Psoas muscle (tissue), 8 donors: Measurements from ENCODE around the gene PSMD8. TPM values are rescaled to one million over a fixed set of nuclear protein-coding genes. Genes with fewer than 3 reads are reported as not detected.

ENCODE experiments used
- ATAC-seq, 4 donors: fragments of 200-7000 bp; cut with Tn5 transposase; one replicate each; pipeline ENCODE4 v1.9.1; 2020; ENCODE audit warnings: moderate library complexity in 3 of 4, mild to moderate bottlenecking in 2 of 4
- DNase-seq, 2 donors: peaks; one replicate each; pipeline ENCODE4 v3.0.0-alpha.2; 2020
- H3K27ac ChIP-seq: fragments of 200-600 bp; one replicate; pipeline ENCODE4 v1.8.0; 2022
- H3K27me3 ChIP-seq, 3 donors: fragments of 200-600 bp in 1 of 3; one replicate each; pipeline versions ENCODE4 v1.6.1 to v1.8.0; 2013 to 2022; ENCODE audit warnings: low read length in 2 of 3, mild to moderate bottlenecking in 2 of 3, moderate library complexity in 1 of 3; ENCODE audit not compliant: insufficient read depth in 3 of 3
- H3K36me3 ChIP-seq, 2 donors: fragments of 200-600 bp in 1 of 2; one replicate each; pipeline versions ENCODE4 v1.6.1 to v1.8.0; 2013 to 2022; ENCODE audit warnings: low read depth in 1 of 2, mild to moderate bottlenecking in 1 of 2, moderate library complexity in 1 of 2; ENCODE audit not compliant: insufficient read depth in 1 of 2
- H3K4me1 ChIP-seq: fragments of 200-600 bp; one replicate; pipeline ENCODE4 v1.8.0; 2022
- H3K4me3 ChIP-seq: fragments of 200-600 bp; one replicate; pipeline ENCODE4 v1.8.0; 2022; ENCODE audit warnings: mild to moderate bottlenecking
- H3K9me3 ChIP-seq: fragments of 200-600 bp; one replicate; pipeline ENCODE4 v1.8.0; 2022
- WGBS, 3 donors: extraction: QIAGEN DNeasy Blood & Tissue Kit; methylation state at CpG; one replicate each; pipeline versions ENCODE4 v1.1.6 to v1.1.7; 2013; 5-methylcytosine and 5-hydroxymethylcytosine counted together
- intact Hi-C, 2 donors: fragments of 100-400 bp; cut with DNase I; formaldehyde crosslinking; loops; one replicate each; pipeline versions ENCODE4 v1.11.0 to v1.14.2; 2022
- polyA plus RNA-seq, 3 donors: library from polyadenylated mRNA; stranded (reverse); fragments of 200-250 nt; gene quantifications; one replicate each; pipeline ENCODE4 v1.2.3, GENCODE V29; 2013
- total RNA-seq, 4 donors: library from RNA; stranded (reverse); fragmentation: NEBNext Ultra II Directional in 2 of 4; extraction: Animal tissue kit (Norgen Biotek cat#: 25700) in 2 of 4; gene quantifications; one replicate each; pipeline versions ENCODE4 v1.2.1 to v1.2.4, GENCODE V29; 2021 to 2023
- TF ChIP-seq, protein P1 (sequence below): fragments of 200-600 bp; IDR thresholded peaks from one replicate; pipeline ENCODE4 v1.8.0; 2022; ENCODE audit warnings: antibody characterized with exemption
- donor health status: healthy with polysubstance abuse.
- donor health status: DM: no; HTN: no; CAD: no; lungs with moderate emphysema.
- donor health status: Bipolar disorder and iron deficiency.
- donor health status: healthy.
- donor health status: DM: yes; HTN: yes; CAD: no.
- donor health status: DM: no; HTN: no; CAD: no.
- donor health status: DM: no; HTN: no; CAD: no.
- donor health status: DM: yes; HTN: yes; CAD: no.

The PSMD8 gene
- total and polyA plus RNA-seq, 7 donors, result 348 to 1,414 (median 791) TPM

DNA sequence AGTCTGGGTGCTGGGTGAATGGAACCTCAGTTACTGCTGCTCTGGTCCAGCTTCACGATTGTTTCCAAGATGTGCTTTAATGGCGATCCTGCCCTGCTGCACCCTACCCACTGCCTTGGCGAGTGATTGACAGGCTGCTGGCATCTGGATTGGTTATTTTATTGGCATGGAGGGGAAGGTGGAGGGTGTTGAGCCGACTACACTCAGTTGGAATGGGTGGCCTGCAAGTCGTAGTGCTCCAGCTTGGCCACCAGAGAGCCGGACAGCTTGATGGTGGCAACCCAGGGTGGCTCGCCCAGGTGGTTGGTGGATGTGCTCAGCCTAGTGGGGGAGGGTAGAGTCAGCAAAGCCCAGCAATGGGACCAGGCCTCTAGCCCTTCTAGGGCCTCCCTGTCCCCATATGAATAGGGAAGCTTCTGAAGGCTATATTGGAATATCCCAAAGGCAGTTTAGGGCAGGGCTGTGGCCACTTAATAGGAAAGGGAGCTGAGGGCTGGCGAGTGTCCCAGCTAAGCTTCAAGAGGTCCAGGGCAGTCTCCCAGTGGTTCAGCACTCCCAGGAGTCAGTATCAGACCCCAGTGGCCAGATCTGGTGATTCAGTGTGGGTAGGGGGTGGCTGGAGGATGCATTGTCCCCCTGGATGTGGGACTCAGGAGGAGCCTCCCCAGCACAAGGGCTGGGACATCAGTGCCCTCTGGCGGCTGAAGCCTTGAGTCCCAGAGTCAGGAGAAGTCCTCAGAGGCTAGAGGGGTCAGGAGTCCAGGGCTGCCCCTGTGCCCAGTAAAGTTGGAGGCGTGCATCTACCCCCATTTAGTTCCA is 10.0 kb downstream of the PSMD8 start:
- Histone ChIP-seq H3K27ac (no peak overlapping the region), H3K4me1 (peaks cover 21% of the 10 kb centered on the region), H3K36me3 (peaks cover 25 to 70% of the 10 kb centered on the region in 2 donors), H3K4me3 (no peak overlapping the region), H3K9me3 (no peaks in the 10 kb centered on the region), H3K27me3 (peaks cover 0 to 3% (median 0%) of the 10 kb centered on the region in 3 donors)
- DNase-seq (no peak), ATAC-seq (peak in 1 of 4 donors; percentile 0)
- WGBS, 3 donors, result 78 to 84% (median 82%) methylated on average over 10 of the region's 10 CpGs
- intact Hi-C loops, result no loop called here
- TF ChIP-seq, protein P1, sequence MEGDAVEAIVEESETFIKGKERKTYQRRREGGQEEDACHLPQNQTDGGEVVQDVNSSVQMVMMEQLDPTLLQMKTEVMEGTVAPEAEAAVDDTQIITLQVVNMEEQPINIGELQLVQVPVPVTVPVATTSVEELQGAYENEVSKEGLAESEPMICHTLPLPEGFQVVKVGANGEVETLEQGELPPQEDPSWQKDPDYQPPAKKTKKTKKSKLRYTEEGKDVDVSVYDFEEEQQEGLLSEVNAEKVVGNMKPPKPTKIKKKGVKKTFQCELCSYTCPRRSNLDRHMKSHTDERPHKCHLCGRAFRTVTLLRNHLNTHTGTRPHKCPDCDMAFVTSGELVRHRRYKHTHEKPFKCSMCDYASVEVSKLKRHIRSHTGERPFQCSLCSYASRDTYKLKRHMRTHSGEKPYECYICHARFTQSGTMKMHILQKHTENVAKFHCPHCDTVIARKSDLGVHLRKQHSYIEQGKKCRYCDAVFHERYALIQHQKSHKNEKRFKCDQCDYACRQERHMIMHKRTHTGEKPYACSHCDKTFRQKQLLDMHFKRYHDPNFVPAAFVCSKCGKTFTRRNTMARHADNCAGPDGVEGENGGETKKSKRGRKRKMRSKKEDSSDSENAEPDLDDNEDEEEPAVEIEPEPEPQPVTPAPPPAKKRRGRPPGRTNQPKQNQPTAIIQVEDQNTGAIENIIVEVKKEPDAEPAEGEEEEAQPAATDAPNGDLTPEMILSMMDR, result no peak

DNA sequence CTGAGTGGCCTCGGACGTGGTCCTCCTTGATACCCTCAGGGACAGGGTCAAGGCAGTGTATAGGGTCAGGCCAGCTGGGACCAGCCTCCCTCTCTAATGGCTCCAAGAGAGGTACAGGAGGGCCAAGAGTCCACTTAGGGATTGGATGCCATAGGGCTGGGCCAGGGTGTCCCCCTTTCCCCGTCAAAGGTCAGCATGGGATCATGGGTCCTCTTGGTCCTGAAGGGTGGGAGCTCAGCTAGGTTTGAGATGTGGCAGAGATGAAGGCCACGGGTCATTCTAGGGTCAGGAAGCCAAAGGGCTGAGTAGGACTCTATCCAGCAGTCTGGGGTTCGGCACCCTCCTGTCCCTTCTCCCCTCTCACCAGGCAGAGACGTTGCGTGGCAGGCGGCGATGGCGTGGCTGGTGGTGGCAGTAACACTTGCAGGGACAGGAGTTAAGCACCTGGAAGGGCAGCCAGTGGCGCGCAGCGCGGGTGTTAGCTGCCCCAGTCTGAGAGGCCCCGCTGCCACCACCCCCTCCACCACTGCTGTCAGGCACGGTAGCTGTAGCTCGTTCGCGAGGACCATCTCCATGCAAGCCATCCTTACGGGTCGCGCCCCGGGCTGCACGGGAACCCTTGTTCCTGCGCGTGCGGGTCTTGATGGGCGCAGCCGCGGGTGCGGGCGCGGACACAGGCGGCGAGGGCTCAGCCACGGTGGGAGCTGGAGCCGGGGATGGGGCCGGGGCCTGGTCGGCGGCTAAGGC is 10.9 kb downstream of the PSMD8 start:
- WGBS, 3 donors, result 79 to 83% (median 83%) methylated on average over 37 to 40 of the region's 40 CpGs
- no peak for DNase-seq
- H3K9me3 ChIP-seq, result no peaks in the 10 kb centered on the region
- peak in 1 of 4 donors; percentile 1 for ATAC-seq
- peaks cover 0 to 3% (median 0%) of the 10 kb centered on the region in 3 donors for H3K27me3 ChIP-seq
- peaks cover 21% of the 10 kb centered on the region for H3K4me1 ChIP-seq
- H3K27ac ChIP-seq, result no peak overlapping the region
- no peak overlapping the region for H3K4me3 ChIP-seq
- intact Hi-C loops, result no loop called here
- peaks cover 23 to 62% of the 10 kb centered on the region in 2 donors for H3K36me3 ChIP-seq
- TF ChIP-seq, protein P1, result no peak

DNA sequence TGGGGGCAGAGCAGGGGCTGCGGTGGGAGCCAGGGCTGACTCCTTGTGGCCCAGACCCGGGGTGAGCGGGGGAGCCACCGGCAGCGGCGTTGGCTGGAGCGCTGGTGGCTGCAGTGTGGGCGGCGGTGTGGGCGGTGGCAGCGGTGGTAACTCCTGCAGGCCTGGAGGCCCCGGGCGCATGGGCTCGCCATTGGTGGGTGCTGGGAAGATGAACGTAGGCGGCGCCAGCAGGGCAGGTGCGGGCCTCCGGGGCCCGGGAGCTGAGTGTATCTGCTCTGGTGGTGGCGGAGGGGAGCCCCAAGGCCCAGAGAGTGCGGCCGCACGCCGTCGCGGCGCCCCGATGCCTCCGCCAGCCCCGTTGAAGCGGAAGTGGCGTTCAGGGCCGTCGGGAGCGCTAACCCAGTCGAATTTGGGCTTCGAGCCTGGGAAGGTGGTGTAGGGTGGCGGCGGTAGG is 11.5 kb downstream of the PSMD8 start:
- TF ChIP-seq, protein P1, result no peak
- H3K4me1 ChIP-seq, result peaks cover 21% of the 10 kb centered on the region
- no peak overlapping the region for H3K27ac ChIP-seq
- H3K36me3 ChIP-seq, result peaks cover 23 to 56% of the 10 kb centered on the region in 2 donors
- H3K9me3 ChIP-seq, result no peaks in the 10 kb centered on the region
- intact Hi-C loops, result no loop called here
- peaks cover 0 to 3% (median 0%) of the 10 kb centered on the region in 3 donors for H3K27me3 ChIP-seq
- DNase-seq, result peak in 1 of 2 donors; percentile 72
- H3K4me3 ChIP-seq, result no peak overlapping the region
- 60 to 72% (median 69%) methylated on average over 34 to 40 of the region's 40 CpGs for WGBS, 3 donors
- ATAC-seq, result peak in 3 of 4 donors; percentile 2 to 10 (median 2)

DNA sequence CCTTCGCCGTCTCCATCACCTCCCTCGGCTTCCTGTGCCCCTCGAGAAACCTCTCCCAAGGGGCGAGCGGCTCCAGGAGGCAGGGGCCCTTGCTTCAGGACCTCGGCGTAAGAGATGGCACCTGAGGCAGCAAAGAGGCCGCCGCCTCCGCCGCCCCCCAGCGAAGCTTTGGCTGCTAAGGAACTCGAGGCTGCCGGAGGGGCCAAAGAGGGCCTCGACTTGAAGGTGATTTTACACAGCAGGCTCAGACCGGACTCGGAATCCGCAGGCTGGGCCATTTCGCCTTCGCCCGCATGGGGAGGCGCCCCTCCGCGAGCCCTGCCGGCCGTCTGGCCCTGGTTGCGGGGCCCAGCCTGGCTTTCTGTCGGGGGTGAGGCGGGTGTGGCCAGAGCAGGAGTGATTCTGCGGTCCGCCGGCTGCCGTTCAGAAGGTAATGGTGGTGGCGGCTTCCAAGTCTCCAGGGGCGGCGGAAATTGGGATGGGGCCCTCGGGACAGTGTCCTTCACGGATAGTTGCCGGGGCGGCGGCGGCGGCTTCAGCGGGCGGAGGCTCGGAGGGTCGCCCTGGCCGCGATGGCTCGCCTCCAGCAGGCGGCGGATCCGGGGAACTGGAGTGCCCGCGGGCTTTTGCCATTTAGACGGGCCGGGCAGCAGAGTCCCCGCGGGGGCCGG is 12.1 kb downstream of the PSMD8 start:
- ATAC-seq, result peak; percentile 3 to 17 (median 6)
- peak overlapping the region; percentile 51 for H3K4me3 ChIP-seq
- no peak overlapping the region for H3K27ac ChIP-seq

More for the DNA sequence above, 12.1 kb downstream of the PSMD8 start:
- Histone ChIP-seq H3K36me3 (peaks cover 21 to 50% of the 10 kb centered on the region in 2 donors), H3K4me1 (peaks cover 21% of the 10 kb centered on the region), H3K9me3 (no peaks in the 10 kb centered on the region), H3K27me3 (no peaks in the 10 kb centered on the region)
- WGBS, 3 donors, result 53 to 60% (median 54%) methylated on average over 50 to 61 of the region's 61 CpGs
- intact Hi-C loops, result no loop called here
- TF ChIP-seq, protein P1, result no peak
- peak in 1 of 2 donors; percentile 69 for DNase-seq
